HEK293 (cell line): ENCODE data around the gene MKX.

Experiments
- MYNN ChIP-seq: fragments of 450-650 bp; formaldehyde crosslinking; IDR thresholded peaks from 2 replicates; pipeline ENCODE4 v1.5.1; 2016; ENCODE audit warnings: missing biosample characterization, missing genetic modification characterization, borderline replicate concordance
- TRIM28 ChIP-seq: IDR thresholded peaks from 2 replicates; pipeline ENCODE4 v1.6.1; 2011; ENCODE audit warnings: low read length, control low read depth, borderline replicate concordance
- TF ChIP-seq, protein P1 (sequence below): fragments of 450-650 bp; formaldehyde crosslinking; IDR thresholded peaks from 2 replicates; pipeline ENCODE4 v1.5.1; 2016; ENCODE audit warnings: missing biosample characterization, missing genetic modification characterization
- TF ChIP-seq, protein P2 (sequence below): fragments of 450-650 bp; formaldehyde crosslinking; IDR thresholded peaks from 2 replicates; pipeline ENCODE4 v1.5.1; 2016; ENCODE audit warnings: missing biosample characterization, missing genetic modification characterization

DNA sequence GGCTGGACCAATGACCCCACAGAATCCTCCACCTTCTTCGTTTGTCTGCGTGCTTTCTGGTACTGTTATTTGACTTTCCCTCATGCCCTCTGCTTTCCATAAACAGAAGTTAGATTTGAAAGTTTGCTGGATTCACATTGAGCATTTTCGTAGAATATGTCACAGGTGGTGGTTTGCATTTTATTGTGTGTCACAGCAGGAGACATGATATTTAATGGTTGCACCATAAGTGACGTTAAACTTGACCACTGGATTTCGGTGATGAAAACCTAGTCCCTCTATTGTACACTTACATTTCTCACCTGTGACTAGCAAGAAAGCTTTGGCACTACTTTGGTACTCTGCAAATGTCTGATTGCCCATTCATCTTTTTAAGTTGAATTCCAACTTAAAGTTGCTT lies 15.2 kb upstream of the MKX start:
- TF ChIP-seq MYNN (tag by site-specific recombination) = no peak
- TF ChIP-seq, protein P1, sequence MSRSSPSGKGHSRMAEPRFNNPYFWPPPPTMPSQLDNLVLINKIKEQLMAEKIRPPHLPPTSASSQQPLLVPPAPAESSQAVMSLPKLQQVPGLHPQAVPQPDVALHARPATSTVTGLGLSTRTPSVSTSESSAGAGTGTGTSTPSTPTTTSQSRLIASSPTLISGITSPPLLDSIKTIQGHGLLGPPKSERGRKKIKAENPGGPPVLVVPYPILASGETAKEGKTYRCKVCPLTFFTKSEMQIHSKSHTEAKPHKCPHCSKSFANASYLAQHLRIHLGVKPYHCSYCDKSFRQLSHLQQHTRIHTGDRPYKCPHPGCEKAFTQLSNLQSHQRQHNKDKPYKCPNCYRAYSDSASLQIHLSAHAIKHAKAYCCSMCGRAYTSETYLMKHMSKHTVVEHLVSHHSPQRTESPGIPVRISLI = no peak
- TF ChIP-seq, protein P2, sequence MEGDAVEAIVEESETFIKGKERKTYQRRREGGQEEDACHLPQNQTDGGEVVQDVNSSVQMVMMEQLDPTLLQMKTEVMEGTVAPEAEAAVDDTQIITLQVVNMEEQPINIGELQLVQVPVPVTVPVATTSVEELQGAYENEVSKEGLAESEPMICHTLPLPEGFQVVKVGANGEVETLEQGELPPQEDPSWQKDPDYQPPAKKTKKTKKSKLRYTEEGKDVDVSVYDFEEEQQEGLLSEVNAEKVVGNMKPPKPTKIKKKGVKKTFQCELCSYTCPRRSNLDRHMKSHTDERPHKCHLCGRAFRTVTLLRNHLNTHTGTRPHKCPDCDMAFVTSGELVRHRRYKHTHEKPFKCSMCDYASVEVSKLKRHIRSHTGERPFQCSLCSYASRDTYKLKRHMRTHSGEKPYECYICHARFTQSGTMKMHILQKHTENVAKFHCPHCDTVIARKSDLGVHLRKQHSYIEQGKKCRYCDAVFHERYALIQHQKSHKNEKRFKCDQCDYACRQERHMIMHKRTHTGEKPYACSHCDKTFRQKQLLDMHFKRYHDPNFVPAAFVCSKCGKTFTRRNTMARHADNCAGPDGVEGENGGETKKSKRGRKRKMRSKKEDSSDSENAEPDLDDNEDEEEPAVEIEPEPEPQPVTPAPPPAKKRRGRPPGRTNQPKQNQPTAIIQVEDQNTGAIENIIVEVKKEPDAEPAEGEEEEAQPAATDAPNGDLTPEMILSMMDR = no peak
- no peak for TF ChIP-seq TRIM28
